Measurements from ENCODE around the gene SLC7A6. TPM values are rescaled to one million over a fixed set of nuclear protein-coding genes. Genes with fewer than 3 reads are reported as not detected.

The SLC7A6 gene
- total RNA-seq, 2 donors from 2014 or later, result 12.8 to 30.5 TPM

DNA sequence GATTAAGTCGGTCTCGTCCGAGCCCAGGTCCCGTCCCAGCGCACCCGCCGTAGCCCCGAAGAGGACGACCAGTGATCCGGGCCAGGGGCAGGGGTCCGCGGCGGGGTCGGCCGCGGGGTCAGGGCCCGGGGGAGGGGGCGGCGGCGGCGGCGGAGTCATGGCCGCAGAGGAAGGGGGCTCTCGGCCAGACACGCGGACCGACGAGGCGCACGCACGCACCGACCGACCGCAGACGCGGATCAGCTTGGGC, 28.5 kb upstream of the SLC7A6 start, which contains the start of gene ESRP2:
TSS of gene ESRP2 (minus strand) at position 241 of the 250 bp plus-strand sequence. CDS start at position 159, 82 bp downstream.
- TF ChIP-seq POLR2A (IDR thresholded peaks at IDR 0.05) (no peak), POLR2AphosphoS5 (IDR thresholded peaks at IDR 0.05) (no peak)
- TF ChIP-seq, protein P1, sequence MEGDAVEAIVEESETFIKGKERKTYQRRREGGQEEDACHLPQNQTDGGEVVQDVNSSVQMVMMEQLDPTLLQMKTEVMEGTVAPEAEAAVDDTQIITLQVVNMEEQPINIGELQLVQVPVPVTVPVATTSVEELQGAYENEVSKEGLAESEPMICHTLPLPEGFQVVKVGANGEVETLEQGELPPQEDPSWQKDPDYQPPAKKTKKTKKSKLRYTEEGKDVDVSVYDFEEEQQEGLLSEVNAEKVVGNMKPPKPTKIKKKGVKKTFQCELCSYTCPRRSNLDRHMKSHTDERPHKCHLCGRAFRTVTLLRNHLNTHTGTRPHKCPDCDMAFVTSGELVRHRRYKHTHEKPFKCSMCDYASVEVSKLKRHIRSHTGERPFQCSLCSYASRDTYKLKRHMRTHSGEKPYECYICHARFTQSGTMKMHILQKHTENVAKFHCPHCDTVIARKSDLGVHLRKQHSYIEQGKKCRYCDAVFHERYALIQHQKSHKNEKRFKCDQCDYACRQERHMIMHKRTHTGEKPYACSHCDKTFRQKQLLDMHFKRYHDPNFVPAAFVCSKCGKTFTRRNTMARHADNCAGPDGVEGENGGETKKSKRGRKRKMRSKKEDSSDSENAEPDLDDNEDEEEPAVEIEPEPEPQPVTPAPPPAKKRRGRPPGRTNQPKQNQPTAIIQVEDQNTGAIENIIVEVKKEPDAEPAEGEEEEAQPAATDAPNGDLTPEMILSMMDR (IDR thresholded peaks at IDR 0.05), result no peak
- WGBS, result 8% methylated on average over 23 of the region's 36 CpGs
- Histone ChIP-seq H3K27me3 (replicated peaks; ENCODE audit: insufficient read depth) (no peaks in the 10 kb centered on the region), H3K9me3 (no peaks in the 10 kb centered on the region), H3K4me1 (replicated peaks) (peaks cover 17% of the 10 kb centered on the region), H3K27ac (peak within 1 kb of the TSS; percentile 95), H3K36me3 (peaks cover 0 to 16% of the 10 kb centered on the region in 2 donors), H3K4me3 (peak within 1 kb of the TSS; percentile 52 to 55)
- DNase-seq (ENCODE audit: low spot score), result no peak
- intact Hi-C loops (cut with DNase I), result no loop called here

DNA sequence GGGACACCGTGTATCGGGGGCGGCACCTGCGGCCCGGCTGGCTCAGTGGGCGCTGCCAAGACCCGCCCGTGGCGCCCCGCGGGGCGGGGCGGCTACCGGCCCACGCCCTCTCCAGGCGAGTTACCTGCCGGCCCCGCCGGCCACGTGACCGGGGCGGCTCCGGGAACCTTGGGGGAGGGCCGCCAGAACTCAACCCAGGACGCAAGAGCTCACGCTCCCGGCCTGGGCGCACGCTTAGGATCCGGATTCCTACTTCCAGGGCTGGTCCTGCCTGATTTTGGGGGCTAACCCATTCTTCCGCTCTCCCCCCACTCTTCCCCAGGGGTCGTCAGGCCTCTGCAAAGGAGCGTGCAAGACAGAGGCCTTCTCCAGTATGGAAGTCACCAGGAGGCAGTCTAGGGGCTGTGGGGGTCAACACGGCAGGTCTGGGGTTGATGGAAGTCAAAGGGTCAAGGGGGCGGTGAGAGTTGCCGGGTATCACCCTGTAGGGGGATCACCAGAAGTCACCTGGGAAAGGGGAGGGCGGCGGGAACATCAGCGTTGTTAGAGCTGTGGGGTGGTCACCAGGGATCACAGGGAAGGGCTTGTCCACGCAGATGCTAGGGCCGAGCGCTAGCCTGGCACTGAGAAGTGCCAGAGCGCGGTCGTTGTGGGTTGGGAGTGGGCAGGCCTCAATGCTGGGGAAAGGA, 28.0 kb upstream of the SLC7A6 start:
- peaks cover 0 to 13% of the 10 kb centered on the region in 2 donors for H3K36me3 ChIP-seq
- H3K27me3 ChIP-seq (replicated peaks; ENCODE audit: insufficient read depth), result no peaks in the 10 kb centered on the region
- DNase-seq (ENCODE audit: low spot score), result peak; percentile 94
- H3K9me3 ChIP-seq, result no peaks in the 10 kb centered on the region
- 9% methylated on average over 42 of the region's 45 CpGs for WGBS
- H3K4me1 ChIP-seq (replicated peaks), result peaks cover 17% of the 10 kb centered on the region
- peak overlapping the region; percentile 95 for H3K27ac ChIP-seq
- TF ChIP-seq, protein P1 (IDR thresholded peaks at IDR 0.05), result peak in 2 of 4 experiments; percentile 28 to 31
- peak; percentile 93 for TF ChIP-seq POLR2A (IDR thresholded peaks at IDR 0.05)
- peak; percentile 91 for TF ChIP-seq POLR2AphosphoS5 (IDR thresholded peaks at IDR 0.05)
- peak overlapping the region; percentile 52 to 55 for H3K4me3 ChIP-seq
- intact Hi-C loops (cut with DNase I), result no loop called here

DNA sequence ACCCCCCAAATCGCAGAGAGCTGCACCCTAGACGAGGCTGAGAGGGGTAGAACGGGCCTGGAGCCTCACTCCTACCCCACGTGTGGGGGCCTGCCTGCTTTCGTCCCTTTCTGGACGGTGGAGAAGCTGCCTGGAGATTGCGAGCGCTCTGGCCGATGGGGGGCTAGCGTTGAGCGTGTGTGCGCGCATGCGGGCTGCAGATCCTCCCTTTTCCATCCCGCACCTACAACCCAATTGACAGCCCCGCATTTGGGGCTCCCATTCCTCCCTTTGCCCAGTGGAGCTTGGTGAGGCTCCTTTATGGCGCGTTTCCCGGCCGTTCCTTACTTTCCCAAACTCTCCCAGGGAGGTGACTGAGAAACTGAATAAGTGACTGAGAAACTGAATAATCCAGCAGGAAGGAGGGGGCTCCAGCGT, 27.5 kb upstream of the SLC7A6 start:
- peaks cover 0 to 7% of the 10 kb centered on the region in 2 donors for H3K36me3 ChIP-seq
- H3K27ac ChIP-seq, result peak overlapping the region; percentile 95
- H3K4me1 ChIP-seq (replicated peaks), result peaks cover 17% of the 10 kb centered on the region
- peak; percentile 30 for DNase-seq (ENCODE audit: low spot score)
- TF ChIP-seq POLR2A (IDR thresholded peaks at IDR 0.05), result no peak
- TF ChIP-seq POLR2AphosphoS5 (IDR thresholded peaks at IDR 0.05), result no peak
- TF ChIP-seq, protein P1 (IDR thresholded peaks at IDR 0.05), result no peak
- H3K27me3 ChIP-seq (replicated peaks; ENCODE audit: insufficient read depth), result no peaks in the 10 kb centered on the region
- H3K9me3 ChIP-seq, result no peaks in the 10 kb centered on the region
- 4% methylated on average over 21 of the region's 21 CpGs for WGBS
- intact Hi-C loops (cut with DNase I), result no loop called here
- peak overlapping the region; percentile 52 to 55 for H3K4me3 ChIP-seq

DNA sequence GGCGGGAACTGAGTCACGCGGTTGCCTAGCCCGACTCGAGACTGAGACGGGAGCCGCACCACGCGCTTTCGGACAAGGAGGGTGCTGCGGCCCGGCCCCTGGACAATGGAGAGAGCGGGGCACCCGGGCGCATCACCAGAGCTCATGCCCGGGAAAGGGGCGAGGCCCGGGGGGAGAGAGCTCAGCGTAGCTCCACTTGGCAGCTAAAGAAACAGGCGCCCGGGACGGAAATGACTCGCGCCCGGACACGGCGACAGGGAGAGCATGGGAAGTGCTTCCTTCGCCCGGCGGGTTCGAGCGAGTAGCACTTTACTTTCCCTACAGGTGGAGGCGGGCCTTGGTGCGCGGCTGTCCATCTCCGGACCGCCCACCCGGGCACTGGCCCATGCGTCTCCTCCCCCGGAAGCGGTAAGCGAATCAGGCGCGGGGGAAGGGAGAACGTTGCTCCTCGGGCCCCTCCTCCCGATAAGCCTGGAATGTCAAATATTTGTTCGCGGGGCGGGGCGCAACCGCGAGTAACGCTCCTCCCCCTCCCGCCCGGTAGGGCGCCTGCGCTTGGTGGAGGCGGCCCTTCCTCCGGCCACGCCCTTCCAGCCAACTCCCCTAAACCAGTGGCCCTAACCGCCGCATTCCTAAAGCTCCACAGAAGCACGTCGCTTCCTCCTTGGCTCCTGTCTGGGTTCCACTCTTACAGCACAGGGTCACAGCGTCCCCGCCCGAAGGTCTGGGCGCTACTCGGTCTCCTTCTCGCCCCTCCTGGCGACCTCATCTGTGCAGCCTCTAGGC, 26.9 kb upstream of the SLC7A6 start:
- TF ChIP-seq POLR2A (IDR thresholded peaks at IDR 0.05) (peak; percentile 83), POLR2AphosphoS5 (IDR thresholded peaks at IDR 0.05) (peak; percentile 99)
- TF ChIP-seq, protein P1 (IDR thresholded peaks at IDR 0.05), result peak in 2 of 4 experiments; percentile 32 to 41
- H3K27me3 ChIP-seq (replicated peaks; ENCODE audit: insufficient read depth), result no peaks in the 10 kb centered on the region
- H3K4me3 ChIP-seq, result peak overlapping the region; percentile 52 to 55
- DNase-seq (ENCODE audit: low spot score), result peak; percentile 99
- H3K4me1 ChIP-seq (replicated peaks), result peaks cover 17% of the 10 kb centered on the region
- intact Hi-C loops (cut with DNase I), result no loop called here
- H3K9me3 ChIP-seq, result no peaks in the 10 kb centered on the region
- peaks cover 0 to 1% of the 10 kb centered on the region in 2 donors for H3K36me3 ChIP-seq
- H3K27ac ChIP-seq, result peak overlapping the region; percentile 95
- 1% methylated on average over 71 of the region's 72 CpGs for WGBS

All from prostate gland (tissue), 2 donors.